GM18499 (cell line): ENCODE results near the gene ETV3.

Source experiments
- ATAC-seq: cut with Tn5 transposase; IDR thresholded peaks from one replicate; pipeline ENCODE4 v1.9.1; 2021; ENCODE audit warnings: moderate number of reproducible peaks; ENCODE audit not compliant: insufficient read depth, unreplicated experiment

The ETV3 gene

GRCh38 chr1:157163273-157164127, 25.3 kb upstream of the ETV3 start:
- no peak for ATAC-seq

GRCh38 chr1:157162345-157162744, 24.1 kb upstream of the ETV3 start:
- no peak for ATAC-seq

GRCh38 chr1:157161901-157162300, 23.7 kb upstream of the ETV3 start:
- ATAC-seq = no peak

- no peak for ATAC-seq
Measured at GRCh38 chr1:157158967-157159366, 20.8 kb upstream of the ETV3 start.

- ATAC-seq = no peak
Measured at GRCh38 chr1:157157501-157158190, 19.5 kb upstream of the ETV3 start.

DNA sequence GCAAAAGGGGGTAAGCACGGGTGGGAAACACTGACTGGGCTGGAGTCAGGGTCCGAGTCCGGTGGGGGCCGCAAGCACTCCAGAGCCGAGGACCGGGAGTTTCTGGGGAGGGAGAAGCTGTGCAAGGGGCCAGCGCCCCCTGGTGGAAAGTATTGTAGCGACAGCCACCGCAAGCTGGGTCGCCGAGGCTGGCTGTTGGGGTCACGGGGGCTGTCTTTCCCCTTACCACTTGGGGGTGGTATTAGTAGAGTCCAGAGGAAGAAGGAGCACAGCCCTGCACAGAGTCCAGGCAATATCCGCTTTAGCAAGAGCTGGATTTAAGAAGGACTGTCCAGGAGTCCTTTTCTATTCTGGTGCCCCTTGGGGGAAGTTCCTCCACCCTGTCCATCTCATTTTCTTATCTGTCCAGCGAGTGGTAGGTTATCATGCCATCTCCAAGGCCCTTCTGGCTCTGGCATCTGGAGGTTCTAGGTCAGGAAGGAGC, 17.9 kb upstream of the ETV3 start:
- no peak for ATAC-seq

DNA sequence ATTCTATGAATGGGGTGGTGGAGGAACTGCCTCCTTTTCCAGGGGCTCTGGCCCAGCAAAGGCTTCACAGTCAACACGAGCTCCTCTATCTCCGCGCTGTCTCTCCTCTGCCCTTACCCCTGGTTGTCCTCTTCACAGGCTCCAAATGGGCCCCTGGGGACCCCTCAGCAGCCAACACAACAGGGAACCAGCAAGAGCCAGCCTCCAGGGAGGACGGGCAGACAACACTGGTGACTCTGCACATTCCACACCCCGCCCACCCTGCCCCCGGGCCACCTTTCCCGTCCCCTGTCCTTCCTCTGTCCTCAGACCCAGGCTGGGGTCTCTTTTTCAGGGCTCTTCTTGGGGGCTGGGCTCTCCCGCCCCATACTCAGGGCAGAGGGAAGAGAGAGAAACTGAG, 17.5 kb upstream of the ETV3 start:
- ATAC-seq = no peak

GRCh38 chr1:157154940-157155514, 16.8 kb upstream of the ETV3 start:
- no peak for ATAC-seq

DNA sequence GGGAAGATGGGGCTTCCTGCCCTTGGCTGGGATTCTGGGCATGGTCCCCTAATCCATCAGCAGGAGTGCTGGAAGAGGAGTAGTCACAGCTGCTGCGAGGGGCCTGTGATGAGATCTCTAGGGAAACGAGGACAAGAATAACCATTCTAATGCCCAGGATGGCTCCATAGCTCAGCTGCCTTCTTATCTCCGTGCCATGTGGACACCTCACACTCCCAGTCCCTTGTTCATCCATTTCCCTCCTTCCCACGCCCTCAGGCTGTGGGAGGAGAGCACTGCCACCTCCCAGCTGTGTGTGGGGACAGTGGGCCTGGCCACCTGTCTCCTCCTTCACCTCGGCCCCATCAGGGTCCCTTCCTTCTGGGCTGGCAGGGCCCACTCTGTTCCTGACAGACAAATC, 16.1 kb upstream of the ETV3 start:
- ATAC-seq = no peak

DNA sequence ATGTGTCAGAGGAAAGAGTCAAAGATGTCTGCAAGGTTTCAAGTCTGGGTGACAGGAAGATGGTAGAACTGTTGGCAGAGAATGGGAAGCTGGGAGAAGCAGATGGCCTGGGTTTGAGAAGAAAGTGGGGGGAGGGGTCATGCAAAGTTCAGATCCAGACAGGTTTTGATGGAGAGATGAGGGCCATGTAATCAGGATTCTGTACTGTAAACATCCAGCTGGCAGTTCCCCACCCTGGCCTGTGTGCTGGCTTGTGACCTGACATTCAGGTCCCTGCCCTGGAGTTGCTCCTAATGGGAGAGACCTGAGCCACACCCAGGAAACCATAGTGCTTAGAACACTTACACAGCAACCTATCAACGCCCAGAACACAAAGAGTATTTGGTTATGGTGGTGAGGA, 15.6 kb upstream of the ETV3 start:
- no peak for ATAC-seq

- no peak for ATAC-seq
Measured at GRCh38 chr1:157152510-157152909, 14.3 kb upstream of the ETV3 start.

- ATAC-seq = no peak
Measured at GRCh38 chr1:157151506-157151905, 13.3 kb upstream of the ETV3 start.

GRCh38 chr1:157151073-157151472, 12.9 kb upstream of the ETV3 start:
- no peak for ATAC-seq

GRCh38 chr1:157150631-157151030, 12.4 kb upstream of the ETV3 start:
- no peak for ATAC-seq

DNA sequence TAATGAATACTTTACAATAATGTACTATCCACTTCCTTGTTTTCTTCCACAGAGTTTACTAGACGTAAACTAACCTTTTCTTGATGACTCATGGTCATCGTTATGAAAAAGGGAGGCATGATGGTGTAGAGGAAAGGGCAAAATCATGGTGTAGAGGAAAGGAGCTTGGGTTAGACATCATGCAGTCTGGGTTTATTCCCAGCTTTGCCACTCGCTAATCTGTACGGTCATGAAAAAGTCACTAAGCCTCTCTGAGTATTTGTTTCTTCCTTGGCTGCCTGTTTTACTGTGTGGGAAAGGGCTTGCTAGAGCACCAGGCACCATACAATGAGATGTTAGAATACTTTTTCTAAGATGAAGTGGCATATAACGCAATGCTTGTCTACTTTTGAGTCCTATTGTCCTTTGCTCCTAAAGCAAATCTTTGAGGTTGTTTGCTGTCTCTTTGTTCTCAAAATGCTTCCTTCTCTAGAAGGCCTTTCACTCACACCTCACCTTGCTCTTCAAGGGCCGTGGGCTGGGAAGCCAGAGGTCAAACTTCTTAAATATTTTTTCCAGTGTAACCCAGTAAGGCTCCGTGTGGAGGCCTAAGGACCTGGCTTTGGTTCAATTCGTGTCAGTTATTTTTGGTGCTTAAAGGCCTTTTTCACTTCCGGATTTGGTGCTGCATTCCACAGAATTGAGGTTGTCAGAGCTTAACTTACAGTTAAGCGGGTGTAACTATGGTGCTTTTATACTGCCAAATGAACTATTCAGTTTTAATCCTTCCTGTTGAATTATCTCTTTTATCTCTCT, 9.9 kb upstream of the ETV3 start:
- ATAC-seq = no peak

DNA sequence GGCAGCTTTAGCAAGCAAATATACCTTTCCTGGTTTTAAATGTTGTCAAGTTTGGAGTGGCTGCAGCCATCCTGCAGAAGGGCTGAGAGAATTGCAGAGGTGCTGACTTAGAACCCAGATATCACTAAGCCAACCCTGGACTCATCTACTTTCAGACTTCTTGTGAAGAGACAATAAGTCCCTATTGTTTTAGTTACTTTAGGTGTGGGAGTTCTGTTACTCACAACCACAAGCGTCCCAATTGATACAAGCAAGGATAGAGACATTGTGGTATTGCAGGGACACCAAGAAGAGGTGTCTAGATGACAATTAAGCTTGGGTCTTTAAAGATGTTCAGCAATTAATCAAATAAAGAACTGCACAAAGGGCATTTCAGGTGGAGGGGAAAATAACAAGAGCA, 8.8 kb upstream of the ETV3 start:
- ATAC-seq = no peak

DNA sequence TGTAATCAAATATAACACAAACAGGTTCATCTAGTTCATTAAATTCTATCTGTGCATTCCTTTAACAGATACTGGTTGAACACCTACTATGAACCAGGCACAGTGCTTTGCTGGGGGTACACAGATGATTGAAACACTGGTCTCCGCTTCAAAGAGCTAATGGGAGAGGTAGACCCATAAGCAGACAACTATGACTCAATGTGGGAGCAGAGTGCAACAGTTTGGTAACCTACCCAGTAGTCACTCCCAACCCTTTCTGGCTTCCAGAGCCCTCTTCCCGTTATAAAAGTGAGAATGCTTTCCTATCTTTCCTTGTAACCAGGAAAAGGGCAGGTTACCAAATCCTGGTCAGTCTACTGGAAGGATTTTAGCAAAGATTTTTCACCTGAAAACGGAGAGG, 8.0 kb upstream of the ETV3 start:
- no peak for ATAC-seq

GRCh38 chr1:157145076-157145475, 6.9 kb upstream of the ETV3 start:
- no peak for ATAC-seq

DNA sequence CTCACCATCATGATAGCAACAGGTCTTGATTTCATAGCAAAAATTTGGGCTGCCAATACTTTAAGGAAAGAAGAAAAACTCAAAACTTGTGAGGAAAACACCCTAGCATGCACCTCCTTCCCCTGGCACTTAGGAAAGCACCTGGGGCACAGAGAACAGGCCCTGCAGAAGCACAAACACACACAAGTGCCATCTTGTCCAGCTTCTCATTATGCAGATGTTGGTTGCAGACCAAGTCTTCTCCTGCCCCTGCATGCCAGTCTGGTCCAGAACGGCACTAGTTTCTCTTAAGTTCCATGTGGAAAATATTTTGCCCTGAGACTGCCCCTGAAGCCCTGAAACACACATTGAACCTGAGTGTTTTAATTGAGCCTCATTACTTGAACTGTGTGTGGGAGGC, 6.3 kb upstream of the ETV3 start:
- no peak for ATAC-seq

GRCh38 chr1:157142765-157143423, 4.7 kb upstream of the ETV3 start:
- no peak for ATAC-seq
